Adipose tissue (tissue), 3 donors: ENCODE results near the gene TMEM134. TPM values are rescaled to one million over a fixed set of nuclear protein-coding genes. Genes with fewer than 3 reads are reported as not detected.
"Not testable (repeated sequence)": the region's sequence is repeated elsewhere in the genome, so short reads cannot be mapped to it uniquely, and the experiment has no call there.

ENCODE experiments used
- H3K27ac ChIP-seq: one replicate; pipeline ENCODE4 v1.5.1; 2013; ENCODE audit warnings: low read depth, low read length
- WGBS, 3 donors: extraction: QIAGEN DNeasy Blood & Tissue Kit; methylation state at CpG; one replicate each; pipeline ENCODE4 v1.1.7; 2013; 5-methylcytosine and 5-hydroxymethylcytosine counted together
- polyA plus RNA-seq, 3 donors: library from polyadenylated mRNA; stranded (reverse); fragments of 200-250 nt; gene quantifications; one replicate each; pipeline ENCODE4 v1.2.3, GENCODE V29; 2013
- donor health status: healthy with polysubstance abuse.
- donor health status: Bipolar disorder and iron deficiency.
- donor health status: healthy.

The TMEM134 gene
- polyA plus RNA-seq, 3 donors, result 42.6 to 117 (median 104) TPM

GRCh38 chr11:67434395-67434881 lies 34.6 kb downstream of the TMEM134 start:
- 81 to 84% (median 83%) methylated on average over 23 of the region's 23 CpGs for WGBS, 3 donors
- H3K27ac ChIP-seq, result no peak overlapping the region

DNA sequence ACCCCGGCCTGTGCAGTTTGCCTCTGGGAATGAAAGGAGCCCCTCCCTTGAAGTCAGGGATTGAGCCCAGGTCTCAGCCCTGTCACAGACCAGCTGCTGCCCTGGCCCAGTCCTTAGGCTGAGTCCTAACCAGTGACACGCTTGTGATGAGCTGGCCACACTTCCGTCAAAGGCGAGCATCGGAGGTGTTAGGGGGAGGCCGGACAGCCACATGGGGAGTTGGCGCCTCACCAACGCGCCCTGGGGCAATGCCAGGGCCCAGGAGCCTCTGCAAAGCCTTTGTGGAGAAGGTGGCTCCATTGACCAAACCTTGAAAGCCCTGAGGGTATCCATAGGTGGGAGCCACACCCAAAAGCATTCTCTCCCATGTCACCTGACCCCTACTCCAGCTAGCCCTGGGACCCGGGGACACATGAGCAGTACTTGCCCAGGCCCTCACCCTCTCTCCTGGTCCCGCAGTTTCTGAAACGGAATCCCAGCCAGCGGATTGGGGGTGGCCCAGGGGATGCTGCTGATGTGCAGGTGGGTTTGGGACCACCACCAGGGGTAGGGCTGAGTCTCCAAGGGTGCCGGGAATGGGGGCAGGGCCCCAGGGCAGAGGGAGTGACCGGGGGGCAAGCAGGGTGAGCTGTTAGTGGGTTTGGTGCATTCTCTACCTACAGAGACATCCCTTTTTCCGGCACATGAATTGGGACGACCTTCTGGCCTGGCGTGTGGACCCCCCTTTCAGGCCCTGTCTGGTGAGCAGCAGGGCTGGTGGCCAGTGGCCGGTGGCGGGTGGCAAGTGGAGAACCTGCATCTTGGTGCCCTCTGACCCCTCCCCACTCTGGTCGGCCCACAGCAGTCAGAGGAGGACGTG lies 35.3 kb downstream of the TMEM134 start:
- H3K27ac ChIP-seq, result no peak overlapping the region
- WGBS, 3 donors, result 85 to 88% (median 87%) methylated on average over 22 of the region's 22 CpGs

GRCh38 chr11:67432655-67433349 lies 36.2 kb downstream of the TMEM134 start:
- H3K27ac ChIP-seq, result no peak overlapping the region
- WGBS, 3 donors, result 90 to 93% (median 92%) methylated on average over 18 to 22 of the region's 22 CpGs

GRCh38 chr11:67431346-67432249 lies 37.5 kb downstream of the TMEM134 start:
- 90 to 93% (median 91%) methylated on average over 24 of the region's 24 CpGs for WGBS, 3 donors
- no peak overlapping the region for H3K27ac ChIP-seq

GRCh38 chr11:67429722-67430121 lies 39.3 kb downstream of the TMEM134 start:
- 73 to 84% (median 81%) methylated on average over 11 of the region's 11 CpGs for WGBS, 3 donors
- no peak overlapping the region for H3K27ac ChIP-seq

- 44 to 54% (median 46%) methylated on average over 12 of the region's 12 CpGs for WGBS, 3 donors
- no peak overlapping the region for H3K27ac ChIP-seq
Measured at GRCh38 chr11:67429038-67429668, 39.9 kb downstream of the TMEM134 start.

- H3K27ac ChIP-seq, result peak within 1 kb of the TSS; percentile 63
- 0% methylated on average over 61 to 68 of the region's 68 CpGs for WGBS, 3 donors
Measured at GRCh38 chr11:67428052-67429001, 40.7 kb downstream of the TMEM134 start, which contains the start of gene RPS6KB2. Gene RPS6KB2 (plus strand): TSS chr11:67428494. CDS start chr11:67428546, 52 bp downstream.

DNA sequence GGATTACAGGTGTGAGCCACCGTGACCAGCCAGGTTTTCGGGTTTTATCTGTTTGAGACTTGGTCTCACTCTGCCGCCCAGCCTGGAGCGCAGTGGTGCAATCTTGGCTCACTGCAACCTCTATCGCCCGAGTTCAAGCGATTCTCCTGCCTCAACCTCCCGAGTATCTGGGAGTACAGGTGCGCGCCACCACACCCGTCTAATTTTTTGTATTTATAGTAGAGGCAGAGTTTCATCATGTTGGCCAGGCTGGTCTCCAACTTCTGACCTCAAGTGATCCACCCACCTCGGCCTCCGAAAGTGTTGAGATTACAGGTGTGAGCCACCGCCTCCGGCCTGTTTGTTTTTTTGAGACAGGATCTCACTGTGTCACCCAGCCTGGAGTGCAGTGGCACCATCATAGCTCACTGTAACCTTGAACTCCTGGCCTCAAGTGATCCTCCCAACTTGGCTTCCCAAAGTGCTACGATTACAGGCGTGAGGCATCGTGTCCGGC lies 41.6 kb downstream of the TMEM134 start:
- 66 to 76% (median 75%) methylated on average over 19 of the region's 19 CpGs for WGBS, 3 donors
- H3K27ac ChIP-seq, result not testable (repeated sequence)

- WGBS, 3 donors, result 86 to 87% (median 87%) methylated on average over 28 to 34 of the region's 34 CpGs
- H3K27ac ChIP-seq, result no peak overlapping the region
Measured at GRCh38 chr11:67423891-67424613, 45.0 kb downstream of the TMEM134 start.

- no peak overlapping the region for H3K27ac ChIP-seq
- 92 to 94% (median 93%) methylated on average over 13 of the region's 13 CpGs for WGBS, 3 donors
Measured at GRCh38 chr11:67423466-67423865, 45.6 kb downstream of the TMEM134 start.

DNA sequence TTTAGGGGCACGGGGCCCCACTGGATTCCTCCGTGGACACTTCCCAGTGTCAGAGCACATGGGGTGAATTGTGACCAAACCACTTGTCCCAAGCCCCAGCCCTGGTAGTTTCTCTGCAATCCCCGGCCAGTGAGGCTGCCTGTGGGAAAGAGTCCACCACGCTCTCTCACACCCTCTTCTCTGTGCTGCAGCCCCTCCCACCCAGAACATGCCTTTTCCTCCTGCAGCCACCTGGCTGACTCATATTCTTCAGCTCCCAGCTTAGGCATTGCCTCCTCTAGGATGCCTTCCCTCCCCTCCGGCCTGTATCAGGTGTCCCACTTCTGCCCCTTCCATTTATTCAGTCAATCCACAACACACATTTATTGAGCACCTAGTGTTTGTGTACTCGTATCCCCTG lies 46.2 kb downstream of the TMEM134 start:
- WGBS, 3 donors, result 67 to 71% (median 70%) methylated on average over 6 of the region's 6 CpGs
- no peak overlapping the region for H3K27ac ChIP-seq

- H3K27ac ChIP-seq, result no peak overlapping the region
- 74 to 80% (median 75%) methylated on average over 22 of the region's 22 CpGs for WGBS, 3 donors
Measured at GRCh38 chr11:67421430-67422031, 47.5 kb downstream of the TMEM134 start.

GRCh38 chr11:67420646-67421429 lies 48.2 kb downstream of the TMEM134 start:
- 1% methylated on average over 63 to 97 of the region's 97 CpGs for WGBS, 3 donors
- H3K27ac ChIP-seq, result peak overlapping the region; percentile 26

- 33 to 39% (median 39%) methylated on average over 14 to 15 of the region's 15 CpGs for WGBS, 3 donors
Measured at GRCh38 chr11:67420147-67420645, 48.9 kb downstream of the TMEM134 start.

More at GRCh38 chr11:67420147-67420645, 48.9 kb downstream of the TMEM134 start:
- peak overlapping the region; percentile 26 for H3K27ac ChIP-seq
